ENCODE data around the gene TMEM130. TPM values are rescaled to one million over a fixed set of nuclear protein-coding genes. Genes with fewer than 3 reads are reported as not detected.

The TMEM130 gene
- total and polyA plus RNA-seq, 9 of the 15 experiments (the other 6 are each of a cell fraction or from before 2014, with no cell fraction given), result 0.07 TPM; not detected in 8

DNA sequence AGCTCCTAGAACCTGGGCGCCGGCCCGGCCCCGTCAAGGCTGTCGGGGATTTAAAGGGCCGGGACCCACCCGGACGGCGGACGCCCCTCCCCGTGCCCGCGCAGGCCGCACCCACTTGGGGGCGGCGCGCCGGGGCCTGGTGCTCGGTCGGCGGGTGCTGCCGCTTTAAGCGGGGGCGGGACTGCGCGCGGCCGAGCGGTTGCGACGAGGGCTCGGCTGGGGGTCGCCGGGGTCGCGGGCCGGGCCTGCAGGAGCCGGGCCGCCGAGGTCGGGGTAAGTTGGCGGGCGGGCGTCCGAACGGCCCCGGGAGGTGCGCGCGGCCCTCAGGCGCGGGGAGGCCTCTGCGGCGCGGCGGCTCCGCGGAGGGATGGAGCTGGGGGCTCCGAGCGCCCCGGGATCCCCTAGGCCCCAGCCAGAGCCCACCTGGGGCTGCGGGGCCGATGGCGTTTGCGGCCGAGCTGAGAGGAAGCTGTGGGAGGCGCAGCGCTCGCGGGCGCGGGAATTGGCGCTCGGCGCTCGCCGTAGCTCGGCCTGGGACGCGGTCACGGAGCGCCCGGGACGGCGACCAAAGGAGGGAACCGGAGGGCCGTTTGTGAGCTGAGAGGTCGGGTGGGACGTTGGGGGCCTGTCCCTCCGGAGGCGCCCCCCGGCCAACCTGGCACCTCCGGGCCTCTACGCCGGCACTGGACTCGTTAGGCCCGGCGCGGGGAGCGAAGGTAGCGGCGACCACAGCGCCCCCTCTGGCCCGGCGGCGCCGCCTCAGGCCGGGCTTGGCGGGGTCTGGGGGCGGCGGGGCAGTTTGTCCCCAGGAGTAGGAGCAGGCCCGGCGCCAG is 8.8 kb upstream of the TMEM130 start, which contains the start of gene TRRAP (continued):
- TF ChIP-seq ZC3H11A (IDR thresholded peaks at IDR 0.05; ENCODE audit: low read depth, low read length), result no peak
- TF ChIP-seq, protein P1, sequence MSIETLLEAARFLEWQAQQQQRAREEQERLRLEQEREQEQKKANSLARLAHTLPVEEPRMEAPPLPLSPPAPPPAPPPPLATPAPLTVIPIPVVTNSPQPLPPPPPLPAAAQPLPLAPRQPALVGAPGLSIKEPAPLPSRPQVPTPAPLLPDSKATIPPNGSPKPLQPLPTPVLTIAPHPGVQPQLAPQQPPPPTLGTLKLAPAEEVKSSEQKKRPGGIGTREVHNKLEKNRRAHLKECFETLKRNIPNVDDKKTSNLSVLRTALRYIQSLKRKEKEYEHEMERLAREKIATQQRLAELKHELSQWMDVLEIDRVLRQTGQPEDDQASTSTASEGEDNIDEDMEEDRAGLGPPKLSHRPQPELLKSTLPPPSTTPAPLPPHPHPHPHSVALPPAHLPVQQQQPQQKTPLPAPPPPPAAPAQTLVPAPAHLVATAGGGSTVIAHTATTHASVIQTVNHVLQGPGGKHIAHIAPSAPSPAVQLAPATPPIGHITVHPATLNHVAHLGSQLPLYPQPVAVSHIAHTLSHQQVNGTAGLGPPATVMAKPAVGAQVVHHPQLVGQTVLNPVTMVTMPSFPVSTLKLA (conservative IDR thresholded peaks at IDR 0.05), result peak in 1 of 2 experiments; percentile 55; a peak in 2 of 4 replicates
- peak in 1 of 2 experiments; percentile 76; a peak in 1 of 4 replicates for TF ChIP-seq TEAD1 (CRISPR knock-in tag; IDR thresholded peaks at IDR 0.05)
- TF ChIP-seq, protein P2, sequence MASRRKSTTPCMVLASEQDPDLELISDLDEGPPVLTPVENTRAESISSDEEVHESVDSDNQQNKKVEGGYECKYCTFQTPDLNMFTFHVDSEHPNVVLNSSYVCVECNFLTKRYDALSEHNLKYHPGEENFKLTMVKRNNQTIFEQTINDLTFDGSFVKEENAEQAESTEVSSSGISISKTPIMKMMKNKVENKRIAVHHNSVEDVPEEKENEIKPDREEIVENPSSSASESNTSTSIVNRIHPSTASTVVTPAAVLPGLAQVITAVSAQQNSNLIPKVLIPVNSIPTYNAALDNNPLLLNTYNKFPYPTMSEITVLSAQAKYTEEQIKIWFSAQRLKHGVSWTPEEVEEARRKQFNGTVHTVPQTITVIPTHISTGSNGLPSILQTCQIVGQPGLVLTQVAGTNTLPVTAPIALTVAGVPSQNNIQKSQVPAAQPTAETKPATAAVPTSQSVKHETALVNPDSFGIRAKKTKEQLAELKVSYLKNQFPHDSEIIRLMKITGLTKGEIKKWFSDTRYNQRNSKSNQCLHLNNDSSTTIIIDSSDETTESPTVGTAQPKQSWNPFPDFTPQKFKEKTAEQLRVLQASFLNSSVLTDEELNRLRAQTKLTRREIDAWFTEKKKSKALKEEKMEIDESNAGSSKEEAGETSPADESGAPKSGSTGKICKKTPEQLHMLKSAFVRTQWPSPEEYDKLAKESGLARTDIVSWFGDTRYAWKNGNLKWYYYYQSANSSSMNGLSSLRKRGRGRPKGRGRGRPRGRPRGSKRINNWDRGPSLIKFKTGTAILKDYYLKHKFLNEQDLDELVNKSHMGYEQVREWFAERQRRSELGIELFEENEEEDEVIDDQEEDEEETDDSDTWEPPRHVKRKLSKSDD (conservative IDR thresholded peaks at IDR 0.05; ENCODE audit: low read length), result no peak
- 0 out of 2 replicates have a peak, but pooled peaks have one; percentile 20 for TF ChIP-seq ZFPM2 (CRISPR knock-in tag; IDR thresholded peaks at IDR 0.05)
- peak; percentile 15; the same call in 1 of the 2 replicates for TF ChIP-seq ELF2 (CRISPR knock-in tag; IDR thresholded peaks at IDR 0.05)
- no peak for TF ChIP-seq ZNF79 (CRISPR knock-in tag; IDR thresholded peaks at IDR 0.05; ENCODE audit: low read depth)
- no peak for TF ChIP-seq ZNF785 (CRISPR knock-in tag; IDR thresholded peaks at IDR 0.05)
- no peak for TF ChIP-seq TAL1 (IDR thresholded peaks at IDR 0.05)
- no peak for TF ChIP-seq MYBL2 (IDR thresholded peaks at IDR 0.05; ENCODE audit: low read depth)
- TF ChIP-seq MYBL2 (CRISPR knock-in tag; IDR thresholded peaks at IDR 0.05; ENCODE audit: borderline replicate concordance), result no peak
- no peak for TF ChIP-seq XRCC4 (IDR thresholded peaks at IDR 0.05; ENCODE audit: extremely low read depth, insufficient read depth, insufficient read length)
- peak in 1 of 2 experiments; percentile 50; a peak in 1 of 4 replicates for TF ChIP-seq HDAC1 (IDR thresholded peaks at IDR 0.05)
- no peak for TF ChIP-seq ZNF408 (CRISPR knock-in tag; IDR thresholded peaks at IDR 0.05; ENCODE audit: low read depth)
- TF ChIP-seq ZNF644 (tag; IDR thresholded peaks at IDR 0.05; ENCODE audit: low read depth), result no peak
- no peak for TF ChIP-seq ZNF717 (CRISPR knock-in tag; IDR thresholded peaks at IDR 0.05)
- peak; percentile 58 for TF ChIP-seq KDM5B (IDR thresholded peaks at IDR 0.05; ENCODE audit: insufficient replicate concordance, low read depth, low read length)
- TF ChIP-seq RBM15 (IDR thresholded peaks at IDR 0.05; ENCODE audit: insufficient read depth, low read length), result no peak
- TF ChIP-seq CHD4 (IDR thresholded peaks at IDR 0.05; ENCODE audit: insufficient read depth, insufficient replicate concordance, low read depth, low read length, poor library complexity, severe bottlenecking), result no peak
- no peak for TF ChIP-seq GTF2F1 (IDR thresholded peaks at IDR 0.05; ENCODE audit: low read depth, low read length)
- TF ChIP-seq CEBPB (tag; IDR thresholded peaks at IDR 0.05), result no peak
- TF ChIP-seq COPS2 (conservative IDR thresholded peaks at IDR 0.05), result no peak
- TF ChIP-seq, protein P3, sequence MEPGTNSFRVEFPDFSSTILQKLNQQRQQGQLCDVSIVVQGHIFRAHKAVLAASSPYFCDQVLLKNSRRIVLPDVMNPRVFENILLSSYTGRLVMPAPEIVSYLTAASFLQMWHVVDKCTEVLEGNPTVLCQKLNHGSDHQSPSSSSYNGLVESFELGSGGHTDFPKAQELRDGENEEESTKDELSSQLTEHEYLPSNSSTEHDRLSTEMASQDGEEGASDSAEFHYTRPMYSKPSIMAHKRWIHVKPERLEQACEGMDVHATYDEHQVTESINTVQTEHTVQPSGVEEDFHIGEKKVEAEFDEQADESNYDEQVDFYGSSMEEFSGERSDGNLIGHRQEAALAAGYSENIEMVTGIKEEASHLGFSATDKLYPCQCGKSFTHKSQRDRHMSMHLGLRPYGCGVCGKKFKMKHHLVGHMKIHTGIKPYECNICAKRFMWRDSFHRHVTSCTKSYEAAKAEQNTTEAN (CRISPR knock-in tag; IDR thresholded peaks at IDR 0.05), result no peak; the same call in 1 of the 2 replicates

Measured in K562 (cell line).